ENCODE measurements around the gene ZNF787. TPM values are rescaled to one million over a fixed set of nuclear protein-coding genes. Genes with fewer than 3 reads are reported as not detected.

The ZNF787 gene
- total RNA-seq, 1 experiment from 2014 or later: 54.6 TPM

DNA sequence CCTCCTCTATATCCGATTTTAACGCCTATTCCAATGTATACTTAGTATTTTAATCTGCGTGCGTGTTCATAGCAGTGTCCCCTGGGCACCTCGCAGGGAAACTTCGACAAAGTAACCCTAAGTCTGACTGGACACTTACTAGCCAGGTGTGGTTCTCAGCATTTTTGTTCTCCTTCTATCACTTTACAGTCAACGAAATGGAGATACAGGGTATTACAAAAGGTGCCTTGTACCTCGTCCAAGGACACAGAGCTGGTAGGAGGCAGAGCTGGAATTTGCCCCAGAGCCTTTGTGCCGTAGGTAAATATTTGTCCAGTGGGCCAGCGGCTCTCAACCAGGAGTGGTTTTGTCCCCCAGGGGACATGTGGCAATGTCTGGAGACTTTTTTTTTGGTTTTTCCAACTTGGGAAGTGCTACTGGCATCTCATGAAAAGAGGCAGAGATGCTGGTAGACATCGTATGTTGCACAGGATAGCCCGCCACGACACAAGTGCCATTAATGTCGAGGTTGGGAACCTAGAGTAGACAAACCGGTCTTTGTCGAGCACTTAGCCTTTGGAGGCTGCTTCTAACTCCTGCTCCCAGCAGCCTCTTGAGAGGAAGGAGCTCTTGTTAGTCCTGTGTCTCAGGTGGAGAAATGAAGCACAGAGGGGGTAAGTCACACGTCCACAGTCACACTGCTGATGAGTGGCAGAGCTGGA, 21.1 kb upstream of the ZNF787 start:
- Histone ChIP-seq H2AK5ac (ENCODE audit: insufficient read length, low read length) (no peak overlapping the region), H4K5ac (ENCODE audit: insufficient read length, low read depth, low read length) (no peak overlapping the region), H3K27ac (ENCODE audit: insufficient read length, low read depth, low read length) (no peak overlapping the region), H4K20me1 (ENCODE audit: control insufficient read depth, insufficient read depth, insufficient read length) (peaks cover 2% of the 10 kb centered on the region), H3K9me3 (ENCODE audit: control insufficient read depth, low read depth, low read length) (no peaks in the 10 kb centered on the region), H3K4me1 (ENCODE audit: insufficient read depth, low read length) (peaks cover 3% of the 10 kb centered on the region; the same call in 1 of the 2 replicates), H4K91ac (ENCODE audit: insufficient read length, low read depth, low read length) (no peak overlapping the region), H3K4ac (ENCODE audit: low read depth, low read length) (no peak overlapping the region), H3T11ph (ENCODE audit: low read length) (no peak overlapping the region), H3K14ac (ENCODE audit: insufficient read depth, low read length) (no peak overlapping the region), H2AFZ (ENCODE audit: low read length) (no peak overlapping the region), H2BK15ac (ENCODE audit: low read depth, low read length) (no peak overlapping the region), H2BK20ac (ENCODE audit: low read depth, low read length, poor library complexity, severe bottlenecking) (no peak overlapping the region), H3K23me2 (ENCODE audit: insufficient read length, low read depth, low read length, poor library complexity, severe bottlenecking) (peaks cover 13% of the 10 kb centered on the region), H3K4me2 (ENCODE audit: insufficient read depth, insufficient read length, low read length) (peak overlapping the region; percentile 88), H3K27me3 (ENCODE audit: insufficient read depth, low read length) (no peaks in the 10 kb centered on the region), H3K79me1 (ENCODE audit: insufficient read depth, low read depth, low read length, poor library complexity, severe bottlenecking) (no peaks in the 10 kb centered on the region), H2BK5ac (ENCODE audit: insufficient read length, low read length) (no peak overlapping the region), H3K18ac (ENCODE audit: insufficient read length, low read depth, low read length) (no peak overlapping the region), H3K56ac (ENCODE audit: insufficient read length, low read depth, low read length) (no peak overlapping the region), H4K8ac (replicated peaks; ENCODE audit: insufficient read length, low read depth, low read length) (no peak overlapping the region), H2BK12ac (ENCODE audit: insufficient read length, low read depth, low read length) (no peak overlapping the region), H3K23ac (ENCODE audit: insufficient read length, low read depth, low read length) (no peak overlapping the region), H2BK120ac (ENCODE audit: low read depth, low read length, poor library complexity, severe bottlenecking) (no peak overlapping the region), H3K79me2 (ENCODE audit: insufficient read depth, low read length) (peaks cover 4% of the 10 kb centered on the region; the same call in 1 of the 2 replicates), H3K9ac (ENCODE audit: extremely low read depth, insufficient read length, low read length) (no peak overlapping the region)
- no peaks in the 10 kb centered on the region for H3K27me3 Mint-ChIP-seq (ENCODE audit: low read depth)
- peak overlapping the region; percentile 79 to 85 for H3K4me3 Mint-ChIP-seq
- peaks cover 1 to 5% (median 1%) of the 10 kb centered on the region in 3 experiments; a peak in 5 of 7 replicates for H3K36me3 Mint-ChIP-seq (ENCODE audit: insufficient read depth in 1 of 3, low read depth in 3 of 3)
- no CpG with 5 or more reads among the region's 17 CpGs for WGBS (ENCODE audit: extremely low coverage, insufficient read length, low lambda C conversion rate)
- H3K4me1 Mint-ChIP-seq: peaks cover 18 to 21% of the 10 kb centered on the region in 2 experiments
- DNase-seq: no peak
- TF ChIP-seq, protein P1, sequence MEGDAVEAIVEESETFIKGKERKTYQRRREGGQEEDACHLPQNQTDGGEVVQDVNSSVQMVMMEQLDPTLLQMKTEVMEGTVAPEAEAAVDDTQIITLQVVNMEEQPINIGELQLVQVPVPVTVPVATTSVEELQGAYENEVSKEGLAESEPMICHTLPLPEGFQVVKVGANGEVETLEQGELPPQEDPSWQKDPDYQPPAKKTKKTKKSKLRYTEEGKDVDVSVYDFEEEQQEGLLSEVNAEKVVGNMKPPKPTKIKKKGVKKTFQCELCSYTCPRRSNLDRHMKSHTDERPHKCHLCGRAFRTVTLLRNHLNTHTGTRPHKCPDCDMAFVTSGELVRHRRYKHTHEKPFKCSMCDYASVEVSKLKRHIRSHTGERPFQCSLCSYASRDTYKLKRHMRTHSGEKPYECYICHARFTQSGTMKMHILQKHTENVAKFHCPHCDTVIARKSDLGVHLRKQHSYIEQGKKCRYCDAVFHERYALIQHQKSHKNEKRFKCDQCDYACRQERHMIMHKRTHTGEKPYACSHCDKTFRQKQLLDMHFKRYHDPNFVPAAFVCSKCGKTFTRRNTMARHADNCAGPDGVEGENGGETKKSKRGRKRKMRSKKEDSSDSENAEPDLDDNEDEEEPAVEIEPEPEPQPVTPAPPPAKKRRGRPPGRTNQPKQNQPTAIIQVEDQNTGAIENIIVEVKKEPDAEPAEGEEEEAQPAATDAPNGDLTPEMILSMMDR (conservative IDR thresholded peaks at IDR 0.05): no peak
- H3K27ac Mint-ChIP-seq: peak overlapping the region in 1 of 3 experiments; percentile 66; a peak in 3 of 7 replicates
- H3K9me3 Mint-ChIP-seq: 0 out of 5 replicates have a peak, but pooled peaks cover 0 to 2% of the 10 kb centered on the region in 2 experiments
